Esophagus squamous epithelium (tissue), 4 donors: ENCODE measurements around the gene GABRB1.

ENCODE experiments used
- POLR2A ChIP-seq, 4 donors: fragments of 450-650 bp; IDR thresholded peaks; one replicate each; pipeline ENCODE4 v1.6.1; 2017; ENCODE audit warnings: antibody characterized with exemption in 4 of 4, mild to moderate bottlenecking in 4 of 4, moderate library complexity in 3 of 4
- TF ChIP-seq, protein P1 (sequence below), 6 experiments: fragments of 450-650 bp in 4 of 6; fragments of 200-600 bp in 2 of 6; sonication (generic) in 2 of 6; IDR thresholded peaks; one replicate each; pipeline ENCODE4 v1.5.1; 2016 to 2019; ENCODE audit warnings: antibody characterized with exemption in 6 of 6, mild to moderate bottlenecking in 4 of 6, moderate library complexity in 4 of 6

DNA sequence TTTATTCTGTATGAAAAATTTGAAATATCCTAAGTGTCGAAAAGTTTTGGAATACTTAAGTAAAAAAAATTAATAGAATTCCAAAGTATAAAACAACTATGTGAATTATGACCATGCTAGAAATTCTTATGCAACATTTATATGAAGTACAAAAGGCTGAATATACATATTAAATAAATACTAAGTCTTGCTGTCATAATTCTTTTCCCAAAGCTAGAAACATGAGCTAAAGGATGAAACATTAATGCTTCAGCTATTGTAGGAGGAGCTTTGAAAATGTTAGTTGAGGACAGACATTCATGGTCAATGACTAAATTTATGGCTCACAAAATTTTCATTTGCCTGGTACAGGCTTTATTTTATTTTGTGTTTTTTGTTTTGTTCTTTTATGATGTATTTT lies 207.3 kb downstream of the GABRB1 start:
- TF ChIP-seq, protein P1, sequence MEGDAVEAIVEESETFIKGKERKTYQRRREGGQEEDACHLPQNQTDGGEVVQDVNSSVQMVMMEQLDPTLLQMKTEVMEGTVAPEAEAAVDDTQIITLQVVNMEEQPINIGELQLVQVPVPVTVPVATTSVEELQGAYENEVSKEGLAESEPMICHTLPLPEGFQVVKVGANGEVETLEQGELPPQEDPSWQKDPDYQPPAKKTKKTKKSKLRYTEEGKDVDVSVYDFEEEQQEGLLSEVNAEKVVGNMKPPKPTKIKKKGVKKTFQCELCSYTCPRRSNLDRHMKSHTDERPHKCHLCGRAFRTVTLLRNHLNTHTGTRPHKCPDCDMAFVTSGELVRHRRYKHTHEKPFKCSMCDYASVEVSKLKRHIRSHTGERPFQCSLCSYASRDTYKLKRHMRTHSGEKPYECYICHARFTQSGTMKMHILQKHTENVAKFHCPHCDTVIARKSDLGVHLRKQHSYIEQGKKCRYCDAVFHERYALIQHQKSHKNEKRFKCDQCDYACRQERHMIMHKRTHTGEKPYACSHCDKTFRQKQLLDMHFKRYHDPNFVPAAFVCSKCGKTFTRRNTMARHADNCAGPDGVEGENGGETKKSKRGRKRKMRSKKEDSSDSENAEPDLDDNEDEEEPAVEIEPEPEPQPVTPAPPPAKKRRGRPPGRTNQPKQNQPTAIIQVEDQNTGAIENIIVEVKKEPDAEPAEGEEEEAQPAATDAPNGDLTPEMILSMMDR (IDR thresholded peaks at IDR 0.05), result no peak
- TF ChIP-seq POLR2A (IDR thresholded peaks at IDR 0.05), result no peak
